Measurements from ENCODE around the gene TRIP10. TPM values are rescaled to one million over a fixed set of nuclear protein-coding genes. Genes with fewer than 3 reads are reported as not detected.

The TRIP10 gene
- polyA plus RNA-seq, 1 donor (not counting 4 experiments of a cell fraction or from before 2014, with no cell fraction given): 34.8 TPM

DNA sequence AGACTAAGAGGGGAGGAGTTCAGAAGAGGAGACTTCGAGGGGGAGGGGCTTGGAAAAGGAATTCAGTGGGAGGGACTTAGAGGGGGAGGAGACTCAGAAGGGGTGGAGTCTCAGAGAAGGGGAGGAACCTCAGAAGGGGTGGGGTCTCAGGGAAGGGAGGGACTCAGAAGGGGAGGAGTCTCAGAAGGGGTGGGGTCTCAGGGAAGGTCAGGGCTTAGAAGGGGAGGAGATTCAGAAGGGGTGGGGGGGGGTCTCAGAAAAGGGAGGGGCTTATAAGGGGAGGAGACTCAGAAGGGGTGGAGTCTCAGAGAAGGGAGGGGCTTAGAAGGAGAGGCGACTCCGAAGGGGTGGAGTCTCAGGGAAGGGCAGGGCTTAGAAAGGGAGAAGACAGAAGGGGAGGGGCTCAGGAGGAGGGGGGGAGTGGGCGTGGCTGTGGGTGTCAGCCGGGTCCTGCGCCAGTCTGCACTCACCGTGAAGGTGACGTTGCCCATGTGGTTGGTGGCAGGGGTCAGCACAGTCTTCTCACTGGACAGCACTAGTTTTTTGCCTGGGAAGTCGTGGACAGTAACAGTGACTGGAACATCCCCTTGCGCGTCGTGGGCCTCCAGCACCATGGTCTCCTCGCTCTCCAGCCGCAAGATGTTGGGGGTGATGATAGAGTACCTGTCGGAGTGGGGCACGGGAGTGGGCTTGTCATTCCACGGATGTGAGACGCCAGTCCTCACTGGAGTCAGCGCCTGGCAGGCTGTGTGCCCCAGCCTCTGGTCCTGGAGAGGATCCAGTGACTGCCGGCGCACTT, 20.5 kb upstream of the TRIP10 start:
- Histone ChIP-seq H3K4me2 (ENCODE audit: control insufficient read depth, extremely low read depth, insufficient read depth, low read depth, low read length) (no peak overlapping the region), H3K27me3 (ENCODE audit: control insufficient read depth, extremely low read depth, insufficient read depth, low read length) (no peaks in the 10 kb centered on the region), H3K4me3 (ENCODE audit: control insufficient read depth in 2 of 3, extremely low read depth in 1 of 3, insufficient read depth in 2 of 3, low read depth in 1 of 3, low read length in 3 of 3) (no peak overlapping the region), H3K36me3 (ENCODE audit: control insufficient read depth in 2 of 2, extremely low read depth in 1 of 2, insufficient read depth in 2 of 2, low read length in 2 of 2) (no peaks in the 10 kb centered on the region), H3K9ac (ENCODE audit: control insufficient read depth, extremely low read depth, insufficient read depth, low read length) (no peak overlapping the region), H3K9me1 (ENCODE audit: control insufficient read depth, extremely low read depth, insufficient read depth, low read length) (no peaks in the 10 kb centered on the region), H4K20me1 (ENCODE audit: control insufficient read depth, extremely low read depth, insufficient read depth, low read length) (no peaks in the 10 kb centered on the region), H3K9me3 (ENCODE audit: control insufficient read depth, low read depth, low read length) (no peaks in the 10 kb centered on the region), H3K79me2 (ENCODE audit: control insufficient read depth, insufficient read depth, low read length) (no peaks in the 10 kb centered on the region), H3K4me1 (ENCODE audit: control insufficient read depth, extremely low read depth, insufficient read depth, low read length) (peaks cover 14% of the 10 kb centered on the region), H3K27ac (ENCODE audit: control insufficient read depth, insufficient read depth, low read length) (no peak overlapping the region), H2AFZ (ENCODE audit: control insufficient read depth, low read length) (no peak overlapping the region)
- no peak for TF ChIP-seq EZH2 (IDR thresholded peaks at IDR 0.05; ENCODE audit: low read length)
- TF ChIP-seq, protein P1, sequence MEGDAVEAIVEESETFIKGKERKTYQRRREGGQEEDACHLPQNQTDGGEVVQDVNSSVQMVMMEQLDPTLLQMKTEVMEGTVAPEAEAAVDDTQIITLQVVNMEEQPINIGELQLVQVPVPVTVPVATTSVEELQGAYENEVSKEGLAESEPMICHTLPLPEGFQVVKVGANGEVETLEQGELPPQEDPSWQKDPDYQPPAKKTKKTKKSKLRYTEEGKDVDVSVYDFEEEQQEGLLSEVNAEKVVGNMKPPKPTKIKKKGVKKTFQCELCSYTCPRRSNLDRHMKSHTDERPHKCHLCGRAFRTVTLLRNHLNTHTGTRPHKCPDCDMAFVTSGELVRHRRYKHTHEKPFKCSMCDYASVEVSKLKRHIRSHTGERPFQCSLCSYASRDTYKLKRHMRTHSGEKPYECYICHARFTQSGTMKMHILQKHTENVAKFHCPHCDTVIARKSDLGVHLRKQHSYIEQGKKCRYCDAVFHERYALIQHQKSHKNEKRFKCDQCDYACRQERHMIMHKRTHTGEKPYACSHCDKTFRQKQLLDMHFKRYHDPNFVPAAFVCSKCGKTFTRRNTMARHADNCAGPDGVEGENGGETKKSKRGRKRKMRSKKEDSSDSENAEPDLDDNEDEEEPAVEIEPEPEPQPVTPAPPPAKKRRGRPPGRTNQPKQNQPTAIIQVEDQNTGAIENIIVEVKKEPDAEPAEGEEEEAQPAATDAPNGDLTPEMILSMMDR (optimal IDR thresholded peaks at IDR 0.05 in 1 of 3, IDR thresholded peaks at IDR 0.05 in 1 of 3, conservative IDR thresholded peaks at IDR 0.05 in 1 of 3; ENCODE audit: extremely low read depth in 1 of 3, insufficient read depth in 2 of 3, low read length in 3 of 3): no peak
- DNase-seq (ENCODE audit: low read depth, low spot score): no peak
- dilution Hi-C loops (cut with MboI; ENCODE audit: extremely low pct_ligation_motif_present, low sequenced_read_pairs): no loop called here
- no peak for FAIRE-seq

DNA sequence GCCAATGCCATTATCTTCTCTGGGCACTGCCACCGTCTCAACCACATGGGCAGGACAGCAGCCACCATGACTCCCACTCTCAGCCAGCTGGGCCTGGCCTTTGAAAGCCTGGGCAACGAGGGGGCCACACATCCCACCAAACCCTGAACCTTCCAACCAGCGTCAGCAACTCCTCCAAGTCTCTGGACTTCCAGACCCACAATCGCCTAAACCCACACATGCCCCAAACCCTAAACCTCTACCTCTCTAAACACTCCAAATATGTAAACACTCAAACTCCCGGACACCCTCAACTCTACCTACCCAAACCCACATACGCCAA, 20.0 kb upstream of the TRIP10 start:
- Histone ChIP-seq H3K36me3 (ENCODE audit: control insufficient read depth in 2 of 2, extremely low read depth in 1 of 2, insufficient read depth in 2 of 2, low read length in 2 of 2) (no peaks in the 10 kb centered on the region), H3K4me3 (ENCODE audit: control insufficient read depth in 2 of 3, extremely low read depth in 1 of 3, insufficient read depth in 2 of 3, low read depth in 1 of 3, low read length in 3 of 3) (no peak overlapping the region), H4K20me1 (ENCODE audit: control insufficient read depth, extremely low read depth, insufficient read depth, low read length) (no peaks in the 10 kb centered on the region), H3K27ac (ENCODE audit: control insufficient read depth, insufficient read depth, low read length) (no peak overlapping the region), H3K9me3 (ENCODE audit: control insufficient read depth, low read depth, low read length) (no peaks in the 10 kb centered on the region), H3K27me3 (ENCODE audit: control insufficient read depth, extremely low read depth, insufficient read depth, low read length) (no peaks in the 10 kb centered on the region), H3K79me2 (ENCODE audit: control insufficient read depth, insufficient read depth, low read length) (no peaks in the 10 kb centered on the region), H3K9ac (ENCODE audit: control insufficient read depth, extremely low read depth, insufficient read depth, low read length) (no peak overlapping the region), H2AFZ (ENCODE audit: control insufficient read depth, low read length) (no peak overlapping the region), H3K4me1 (ENCODE audit: control insufficient read depth, extremely low read depth, insufficient read depth, low read length) (peaks cover 14% of the 10 kb centered on the region), H3K4me2 (ENCODE audit: control insufficient read depth, extremely low read depth, insufficient read depth, low read depth, low read length) (no peak overlapping the region), H3K9me1 (ENCODE audit: control insufficient read depth, extremely low read depth, insufficient read depth, low read length) (no peaks in the 10 kb centered on the region)
- DNase-seq (ENCODE audit: low read depth, low spot score) (no peak), FAIRE-seq (no peak)
- dilution Hi-C loops (cut with MboI; ENCODE audit: extremely low pct_ligation_motif_present, low sequenced_read_pairs): no loop called here
- TF ChIP-seq EZH2 (IDR thresholded peaks at IDR 0.05; ENCODE audit: low read length): no peak
- TF ChIP-seq, protein P1 (optimal IDR thresholded peaks at IDR 0.05 in 1 of 3, IDR thresholded peaks at IDR 0.05 in 1 of 3, conservative IDR thresholded peaks at IDR 0.05 in 1 of 3; ENCODE audit: extremely low read depth in 1 of 3, insufficient read depth in 2 of 3, low read length in 3 of 3): no peak
